ENCODE results near the gene DOK6. TPM values are rescaled to one million over a fixed set of nuclear protein-coding genes. Genes with fewer than 3 reads are reported as not detected.

DOK6 gene
- total RNA-seq, 1 experiment from 2014 or later: not detected

- Histone ChIP-seq H2AFZ (ENCODE audit: low read length) (no peak overlapping the region), H3K27ac (ENCODE audit: low read length) (no peak overlapping the region), H3F3A (ENCODE audit: low read length, unreplicated experiment) (no peaks in the 10 kb centered on the region), H3K4me1 (ENCODE audit: insufficient read depth, low read length) (0 out of 2 replicates have a peak, but pooled peaks cover 3% of the 10 kb centered on the region), H3K36me3 (ENCODE audit: low read depth, low read length) (no peaks in the 10 kb centered on the region), H3K4me2 (ENCODE audit: low read length) (no peak overlapping the region), H3K9me3 (ENCODE audit: low read length) (no peaks in the 10 kb centered on the region), H3K79me2 (ENCODE audit: low read length) (no peaks in the 10 kb centered on the region), H3K4me3 (ENCODE audit: low read length) (no peak overlapping the region), H3K9me2 (replicated peaks; ENCODE audit: low read length) (no peaks in the 10 kb centered on the region), H3K27me3 (ENCODE audit: low read length) (no peaks in the 10 kb centered on the region), H3K9ac (ENCODE audit: low read length) (no peak overlapping the region), H4K20me1 (ENCODE audit: low read length) (no peaks in the 10 kb centered on the region)
- ATAC-seq: no peak
- TF ChIP-seq CTCF (conservative IDR thresholded peaks at IDR 0.05; ENCODE audit: low read depth, low read length) (no peak), EZH2 (IDR thresholded peaks at IDR 0.05; ENCODE audit: low read length, unreplicated experiment) (no peak), EZH2phosphoT487 (IDR thresholded peaks at IDR 0.05; ENCODE audit: borderline replicate concordance, low read length) (no peak)
- ChIA-PET POLR2A (ENCODE audit: unreplicated experiment) (no interaction called here), CTCF (no interaction called here)
- no TSS peak for BruUV-seq (replicated peaks)
- intact Hi-C loops (cut with micrococcal nuclease): no loop called here
- DNase-seq: no peak
Observed at GRCh38 chr18:69814861-69815385, 414.2 kb downstream of the DOK6 start.

GRCh38 chr18:69817335-69817940 is 416.8 kb downstream of the DOK6 start:
- Histone ChIP-seq H3K27me3 (ENCODE audit: low read length) (no peaks in the 10 kb centered on the region), H3K4me2 (ENCODE audit: low read length) (no peak overlapping the region), H3F3A (ENCODE audit: low read length, unreplicated experiment) (no peaks in the 10 kb centered on the region), H3K36me3 (ENCODE audit: low read depth, low read length) (no peaks in the 10 kb centered on the region), H3K4me1 (ENCODE audit: insufficient read depth, low read length) (0 out of 2 replicates have a peak, but pooled peaks cover 3% of the 10 kb centered on the region), H2AFZ (ENCODE audit: low read length) (no peak overlapping the region), H3K9ac (ENCODE audit: low read length) (no peak overlapping the region), H3K4me3 (ENCODE audit: low read length) (no peak overlapping the region), H4K20me1 (ENCODE audit: low read length) (no peaks in the 10 kb centered on the region), H3K9me3 (ENCODE audit: low read length) (no peaks in the 10 kb centered on the region), H3K9me2 (replicated peaks; ENCODE audit: low read length) (no peaks in the 10 kb centered on the region), H3K79me2 (ENCODE audit: low read length) (no peaks in the 10 kb centered on the region), H3K27ac (ENCODE audit: low read length) (no peak overlapping the region)
- no TSS peak for BruUV-seq (replicated peaks)
- peak; percentile 99 for ATAC-seq
- ChIA-PET CTCF (no interaction called here), POLR2A (ENCODE audit: unreplicated experiment) (no interaction called here)
- intact Hi-C loops (cut with micrococcal nuclease): no loop called here
- peak; percentile 66 for DNase-seq
- TF ChIP-seq EZH2 (IDR thresholded peaks at IDR 0.05; ENCODE audit: low read length, unreplicated experiment): no peak
- no peak for TF ChIP-seq EZH2phosphoT487 (IDR thresholded peaks at IDR 0.05; ENCODE audit: borderline replicate concordance, low read length)
- no peak for TF ChIP-seq CTCF (conservative IDR thresholded peaks at IDR 0.05; ENCODE audit: low read depth, low read length)

- ChIA-PET CTCF (no interaction called here), POLR2A (ENCODE audit: unreplicated experiment) (no interaction called here)
- Histone ChIP-seq H4K20me1 (ENCODE audit: low read length) (no peaks in the 10 kb centered on the region), H3K4me2 (ENCODE audit: low read length) (no peak overlapping the region), H3K9me2 (replicated peaks; ENCODE audit: low read length) (no peaks in the 10 kb centered on the region), H3K36me3 (ENCODE audit: low read depth, low read length) (no peaks in the 10 kb centered on the region), H3K4me3 (ENCODE audit: low read length) (no peak overlapping the region), H3K27ac (ENCODE audit: low read length) (no peak overlapping the region), H3K9ac (ENCODE audit: low read length) (no peak overlapping the region), H3F3A (ENCODE audit: low read length, unreplicated experiment) (no peaks in the 10 kb centered on the region), H3K4me1 (ENCODE audit: insufficient read depth, low read length) (0 out of 2 replicates have a peak, but pooled peaks cover 3% of the 10 kb centered on the region), H3K27me3 (ENCODE audit: low read length) (no peaks in the 10 kb centered on the region), H3K9me3 (ENCODE audit: low read length) (no peaks in the 10 kb centered on the region), H3K79me2 (ENCODE audit: low read length) (no peaks in the 10 kb centered on the region), H2AFZ (ENCODE audit: low read length) (no peak overlapping the region)
- BruUV-seq (replicated peaks): no TSS peak
- no peak for TF ChIP-seq EZH2 (IDR thresholded peaks at IDR 0.05; ENCODE audit: low read length, unreplicated experiment)
- TF ChIP-seq EZH2phosphoT487 (IDR thresholded peaks at IDR 0.05; ENCODE audit: borderline replicate concordance, low read length): no peak
- TF ChIP-seq CTCF (conservative IDR thresholded peaks at IDR 0.05; ENCODE audit: low read depth, low read length): no peak
- intact Hi-C loops (cut with micrococcal nuclease): no loop called here
- ATAC-seq: no peak
- no peak for DNase-seq
Observed at GRCh38 chr18:69819460-69819859, 418.8 kb downstream of the DOK6 start.
